Measurements from ENCODE around the gene MMP21. TPM values are rescaled to one million over a fixed set of nuclear protein-coding genes. Genes with fewer than 3 reads are reported as not detected.

MMP21 gene
- total RNA-seq, 4 donors from 2014 or later = not detected

DNA sequence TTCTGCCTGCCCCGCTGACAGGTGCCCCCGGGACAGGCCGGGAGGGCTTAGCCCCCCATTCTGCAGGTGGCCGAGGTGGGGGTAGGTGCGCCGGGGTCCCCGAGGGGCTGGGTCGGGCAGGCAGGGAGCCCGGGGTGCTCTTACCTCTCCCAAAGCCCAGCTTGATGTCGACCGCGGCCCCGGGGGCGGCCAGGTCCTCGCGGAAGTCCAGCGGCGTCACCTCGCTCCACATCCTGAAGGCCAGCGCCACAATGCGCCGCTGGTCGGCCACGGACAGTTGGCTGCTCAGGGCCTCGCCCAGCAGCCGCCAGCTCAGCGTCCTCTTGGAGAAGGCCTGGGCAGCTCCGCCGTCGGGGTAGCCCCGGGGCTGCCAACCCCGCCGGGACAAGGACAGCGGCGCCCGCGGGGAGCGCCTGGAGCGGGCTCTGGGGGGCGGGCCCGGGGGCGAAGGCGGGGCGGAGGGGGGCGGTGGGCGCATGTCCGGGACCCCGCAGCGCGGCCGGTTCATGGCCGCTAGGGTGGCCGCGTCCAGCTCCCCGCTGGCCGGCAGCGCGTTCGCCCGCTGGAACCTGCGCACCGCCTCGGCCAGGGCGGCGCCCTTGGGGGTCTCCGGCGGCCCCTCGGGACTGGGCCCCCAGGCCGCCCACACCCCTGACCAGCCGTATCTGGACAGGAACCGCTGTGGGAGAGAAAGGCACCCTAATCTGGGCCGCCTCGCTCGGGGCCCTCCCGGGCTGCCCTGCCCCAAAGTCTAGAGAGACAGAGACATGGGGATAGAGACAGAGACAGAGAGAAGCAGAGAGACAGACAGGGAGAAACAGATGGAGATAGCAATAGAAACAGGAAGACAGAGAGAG is 1.7 kb downstream of the MMP21 start:
- DNase-seq (ENCODE audit: low spot score) (no peak), ATAC-seq (ENCODE audit: low FRiP score) (no peak)
- TF ChIP-seq, protein P1, sequence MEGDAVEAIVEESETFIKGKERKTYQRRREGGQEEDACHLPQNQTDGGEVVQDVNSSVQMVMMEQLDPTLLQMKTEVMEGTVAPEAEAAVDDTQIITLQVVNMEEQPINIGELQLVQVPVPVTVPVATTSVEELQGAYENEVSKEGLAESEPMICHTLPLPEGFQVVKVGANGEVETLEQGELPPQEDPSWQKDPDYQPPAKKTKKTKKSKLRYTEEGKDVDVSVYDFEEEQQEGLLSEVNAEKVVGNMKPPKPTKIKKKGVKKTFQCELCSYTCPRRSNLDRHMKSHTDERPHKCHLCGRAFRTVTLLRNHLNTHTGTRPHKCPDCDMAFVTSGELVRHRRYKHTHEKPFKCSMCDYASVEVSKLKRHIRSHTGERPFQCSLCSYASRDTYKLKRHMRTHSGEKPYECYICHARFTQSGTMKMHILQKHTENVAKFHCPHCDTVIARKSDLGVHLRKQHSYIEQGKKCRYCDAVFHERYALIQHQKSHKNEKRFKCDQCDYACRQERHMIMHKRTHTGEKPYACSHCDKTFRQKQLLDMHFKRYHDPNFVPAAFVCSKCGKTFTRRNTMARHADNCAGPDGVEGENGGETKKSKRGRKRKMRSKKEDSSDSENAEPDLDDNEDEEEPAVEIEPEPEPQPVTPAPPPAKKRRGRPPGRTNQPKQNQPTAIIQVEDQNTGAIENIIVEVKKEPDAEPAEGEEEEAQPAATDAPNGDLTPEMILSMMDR (IDR thresholded peaks at IDR 0.05) = no peak

DNA sequence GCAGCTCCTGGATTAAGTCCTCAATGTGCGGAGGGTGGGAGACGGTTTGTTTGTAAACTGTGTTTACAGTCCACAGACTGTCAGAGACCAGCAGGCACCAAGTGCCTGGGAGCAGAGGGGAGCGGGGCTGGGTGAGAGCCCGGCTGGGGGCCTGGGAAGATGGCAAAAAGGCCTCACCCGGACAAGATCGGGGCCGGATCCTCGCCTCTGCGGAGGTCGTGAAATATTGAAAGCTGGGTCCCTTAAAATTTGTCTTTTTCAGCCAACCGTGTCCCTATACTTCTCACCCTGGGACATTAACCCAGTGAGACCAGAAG is 2.8 kb downstream of the MMP21 start:
- DNase-seq (ENCODE audit: low spot score) (no peak), ATAC-seq (ENCODE audit: low FRiP score) (no peak)
- TF ChIP-seq, protein P1 (IDR thresholded peaks at IDR 0.05) = no peak

DNA sequence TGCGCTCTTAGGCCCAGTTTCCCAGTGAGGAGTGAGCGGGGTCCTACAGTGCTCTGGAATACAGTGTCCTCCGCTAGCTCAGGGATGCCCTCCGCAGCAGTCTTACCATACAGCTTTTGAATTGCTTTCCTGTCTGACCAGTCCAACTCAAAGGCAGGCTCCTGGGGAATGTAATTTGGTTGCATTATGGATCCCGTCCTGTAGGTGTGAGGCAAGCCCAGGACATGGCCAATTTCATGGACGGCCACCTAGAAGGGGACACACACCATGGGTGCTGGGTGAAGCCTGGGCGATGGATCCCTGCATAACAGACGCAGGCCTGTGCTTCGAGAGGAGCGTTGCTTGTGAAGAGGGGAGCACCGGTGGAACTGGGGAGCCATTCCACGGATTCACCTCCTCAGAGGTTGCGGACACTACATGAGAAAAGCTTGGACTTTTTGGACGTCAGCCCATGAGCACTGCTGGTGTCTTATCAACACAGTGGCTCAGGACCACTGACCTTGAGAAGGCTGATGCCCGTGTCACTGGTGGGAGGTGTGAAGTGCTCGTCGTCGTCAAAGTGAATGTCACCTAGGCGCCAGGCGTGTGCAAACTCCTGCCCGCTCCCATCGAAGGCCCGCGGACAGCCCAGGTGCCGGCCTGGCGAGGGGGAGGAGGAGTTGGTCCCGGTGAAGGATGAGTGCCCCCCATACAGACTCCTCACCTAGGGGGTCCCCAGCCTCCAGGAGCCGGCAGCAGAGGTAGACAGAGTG is 3.3 kb downstream of the MMP21 start:
- TF ChIP-seq, protein P1 (IDR thresholded peaks at IDR 0.05) = no peak
- ATAC-seq (ENCODE audit: low FRiP score) (no peak), DNase-seq (ENCODE audit: low spot score) (no peak)

DNA sequence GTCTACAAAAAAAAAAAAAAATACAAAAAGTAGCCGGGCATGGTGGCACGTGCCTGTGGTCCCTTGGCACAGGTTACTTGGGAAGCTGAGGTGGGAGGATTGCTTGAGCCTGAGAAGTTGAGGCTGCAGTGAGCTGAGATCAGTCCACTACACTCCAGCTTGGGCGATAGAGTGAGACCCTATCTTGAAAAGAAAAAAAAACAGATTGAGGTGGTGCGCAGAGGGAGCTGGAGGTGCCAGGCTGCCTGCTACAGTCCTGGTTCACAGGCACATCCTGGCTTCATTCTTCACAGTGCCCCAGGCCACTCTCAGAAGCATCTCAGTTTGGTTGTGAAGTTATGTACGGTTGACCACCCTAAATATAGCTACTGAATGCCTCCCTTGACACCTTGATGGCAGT is 4.8 kb downstream of the MMP21 start:
- TF ChIP-seq, protein P1 (IDR thresholded peaks at IDR 0.05) = no peak
- DNase-seq (ENCODE audit: low spot score) (no peak), ATAC-seq (ENCODE audit: low FRiP score) (no peak)

DNA sequence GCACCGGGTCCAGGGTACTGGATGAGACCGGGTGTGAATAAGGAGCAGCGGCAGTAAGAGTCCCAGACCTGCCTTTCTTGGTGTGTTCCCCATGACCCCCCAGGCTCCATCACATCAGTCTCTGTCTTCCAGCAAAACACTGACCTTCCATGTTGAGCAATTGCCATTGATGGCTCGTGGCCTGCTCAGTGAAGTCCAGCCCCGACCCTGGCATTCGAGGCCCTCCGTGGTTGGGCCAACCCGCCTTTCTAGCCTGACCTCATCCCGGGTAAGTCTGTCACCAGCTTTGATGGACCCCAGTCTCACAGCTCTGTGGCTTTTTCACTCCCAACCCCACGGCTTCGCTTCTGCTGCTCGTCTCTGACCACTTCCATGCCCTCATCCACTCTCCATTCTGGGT is 6.4 kb downstream of the MMP21 start:
- TF ChIP-seq, protein P1 (IDR thresholded peaks at IDR 0.05) = no peak
- DNase-seq (ENCODE audit: low spot score) = no peak

DNA sequence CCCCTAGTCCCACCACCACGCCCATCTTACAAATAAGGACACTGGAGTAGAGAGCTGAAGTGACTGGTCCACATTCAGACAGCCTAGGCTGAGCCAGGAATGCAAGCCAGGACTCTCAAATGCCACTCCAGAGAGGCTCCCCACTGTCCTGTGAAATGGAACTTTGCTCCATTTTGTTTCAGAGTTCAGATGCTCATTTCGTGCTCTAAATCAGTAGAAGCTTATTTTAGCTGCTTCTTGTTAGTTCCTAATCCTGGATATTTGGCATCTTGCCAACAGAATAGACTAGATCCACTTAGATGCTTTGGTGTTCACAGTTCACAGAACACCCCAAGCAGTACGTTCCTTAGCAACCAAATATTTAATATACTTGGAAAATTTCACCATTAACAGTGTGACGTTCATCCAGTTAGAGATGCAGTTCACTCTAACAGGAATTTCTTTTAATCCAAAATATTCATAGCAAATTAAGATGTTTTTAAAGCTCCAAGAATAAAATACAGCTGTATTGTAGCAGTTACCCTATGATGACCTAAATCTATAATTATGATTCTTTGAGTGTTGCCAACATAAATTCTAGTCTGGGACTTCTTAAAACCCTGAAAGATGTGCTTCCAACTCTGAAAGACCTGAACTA is 7.3 kb downstream of the MMP21 start:
- DNase-seq (ENCODE audit: low spot score) (no peak), ATAC-seq (ENCODE audit: low FRiP score) (peak; percentile 33)
- TF ChIP-seq, protein P1 (IDR thresholded peaks at IDR 0.05) = no peak

More for the DNA sequence above, 6.4 kb downstream of the MMP21 start:
- no peak for ATAC-seq (ENCODE audit: low FRiP score)
